DND-41 (cell line): ENCODE results near the gene SLC25A27.

Experiments used
- ATAC-seq: fragments of 200-7000 bp; cut with Tn5 transposase; 3 replicates; pipeline ENCODE4 v1.9.1; 2021; ENCODE audit warnings: low read depth; ENCODE audit not compliant: insufficient read depth
- DNase-seq: peaks from one replicate; pipeline ENCODE4 v3.0.0-alpha.2; 2020
- H2AFZ ChIP-seq: 2 replicates; pipeline ENCODE4 v1.6.0; 2012; ENCODE audit warnings: low read depth, low read length
- H3K27ac ChIP-seq: 2 replicates; pipeline ENCODE4 v1.5.1; 2012; ENCODE audit warnings: low read length, inconsistent platforms
- H3K27me3 ChIP-seq: fragments of 200-600 bp; sonication (generic); 2 replicates; pipeline ENCODE4 v1.6.0; 2012; ENCODE audit warnings: low read length, mild to moderate bottlenecking, inconsistent platforms; ENCODE audit not compliant: insufficient read depth, poor library complexity
- H3K36me3 ChIP-seq: 2 replicates; pipeline ENCODE4 v1.5.1; 2012; ENCODE audit warnings: low read length, inconsistent platforms; ENCODE audit not compliant: insufficient read depth
- H3K4me1 ChIP-seq: 2 replicates; pipeline ENCODE4 v1.5.1; 2012; ENCODE audit warnings: mild to moderate bottlenecking, low read length; ENCODE audit not compliant: insufficient read depth
- H3K4me2 ChIP-seq: 2 replicates; pipeline ENCODE4 v1.6.0; 2012; ENCODE audit warnings: mild to moderate bottlenecking, moderate library complexity, low read length, inconsistent platforms; ENCODE audit not compliant: insufficient read depth
- H3K4me3 ChIP-seq, 2 experiments: fragments of 200-600 bp in 1 of 2; shearing (Covaris generic) in 1 of 2; 2 replicates each; pipeline ENCODE4 v1.5.1; 2012 to 2016; ENCODE audit warnings: inconsistent platforms in 2 of 2, low read length in 2 of 2, mild to moderate bottlenecking in 2 of 2, low read depth in 1 of 2, moderate library complexity in 1 of 2
- H3K79me2 ChIP-seq: 2 replicates; pipeline ENCODE4 v1.6.0; 2012; ENCODE audit warnings: low read length, inconsistent platforms; ENCODE audit not compliant: insufficient read depth
- H3K9ac ChIP-seq: 2 replicates; pipeline ENCODE4 v1.6.0; 2012; ENCODE audit warnings: low read depth, mild to moderate bottlenecking, inconsistent platforms, low read length, moderate library complexity
- H3K9me3 ChIP-seq: 2 replicates; pipeline ENCODE4 v1.5.1; 2012; ENCODE audit warnings: low read length, moderate library complexity, mild to moderate bottlenecking, inconsistent platforms; ENCODE audit not compliant: insufficient read depth, severe bottlenecking
- H4K20me1 ChIP-seq: 2 replicates; pipeline ENCODE4 v1.6.0; 2012; ENCODE audit warnings: low read length; ENCODE audit not compliant: insufficient read depth
- EZH2 ChIP-seq: IDR thresholded peaks from 3 replicates; pipeline ENCODE4 v1.6.1; 2012; ENCODE audit warnings: borderline replicate concordance, low read depth, mild to moderate bottlenecking, moderate library complexity, low read length, inconsistent platforms; ENCODE audit not compliant: severe bottlenecking
- TF ChIP-seq, protein P1 (sequence below): IDR thresholded peaks from 2 replicates; pipeline ENCODE4 v1.5.1; 2012; ENCODE audit warnings: borderline replicate concordance, low read length, moderate library complexity, mild to moderate bottlenecking; ENCODE audit not compliant: poor library complexity, severe bottlenecking; ENCODE audit errors: extremely low read depth

SLC25A27 gene

GRCh38 chr6:46626976-46627375, 25.8 kb upstream of the SLC25A27 start:
- Histone ChIP-seq H3K4me3 (no peak overlapping the region), H3K9ac (no peak overlapping the region), H3K9me3 (no peaks in the 10 kb centered on the region), H2AFZ (no peak overlapping the region), H3K27ac (no peak overlapping the region), H3K27me3 (no peaks in the 10 kb centered on the region), H3K4me1 (no peaks in the 10 kb centered on the region), H3K4me2 (no peak overlapping the region), H3K36me3 (no peaks in the 10 kb centered on the region), H4K20me1 (no peaks in the 10 kb centered on the region), H3K79me2 (no peaks in the 10 kb centered on the region)
- ATAC-seq: no peak
- DNase-seq: no peak
- TF ChIP-seq, protein P1, sequence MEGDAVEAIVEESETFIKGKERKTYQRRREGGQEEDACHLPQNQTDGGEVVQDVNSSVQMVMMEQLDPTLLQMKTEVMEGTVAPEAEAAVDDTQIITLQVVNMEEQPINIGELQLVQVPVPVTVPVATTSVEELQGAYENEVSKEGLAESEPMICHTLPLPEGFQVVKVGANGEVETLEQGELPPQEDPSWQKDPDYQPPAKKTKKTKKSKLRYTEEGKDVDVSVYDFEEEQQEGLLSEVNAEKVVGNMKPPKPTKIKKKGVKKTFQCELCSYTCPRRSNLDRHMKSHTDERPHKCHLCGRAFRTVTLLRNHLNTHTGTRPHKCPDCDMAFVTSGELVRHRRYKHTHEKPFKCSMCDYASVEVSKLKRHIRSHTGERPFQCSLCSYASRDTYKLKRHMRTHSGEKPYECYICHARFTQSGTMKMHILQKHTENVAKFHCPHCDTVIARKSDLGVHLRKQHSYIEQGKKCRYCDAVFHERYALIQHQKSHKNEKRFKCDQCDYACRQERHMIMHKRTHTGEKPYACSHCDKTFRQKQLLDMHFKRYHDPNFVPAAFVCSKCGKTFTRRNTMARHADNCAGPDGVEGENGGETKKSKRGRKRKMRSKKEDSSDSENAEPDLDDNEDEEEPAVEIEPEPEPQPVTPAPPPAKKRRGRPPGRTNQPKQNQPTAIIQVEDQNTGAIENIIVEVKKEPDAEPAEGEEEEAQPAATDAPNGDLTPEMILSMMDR: no peak
- TF ChIP-seq EZH2: no peak

DNA sequence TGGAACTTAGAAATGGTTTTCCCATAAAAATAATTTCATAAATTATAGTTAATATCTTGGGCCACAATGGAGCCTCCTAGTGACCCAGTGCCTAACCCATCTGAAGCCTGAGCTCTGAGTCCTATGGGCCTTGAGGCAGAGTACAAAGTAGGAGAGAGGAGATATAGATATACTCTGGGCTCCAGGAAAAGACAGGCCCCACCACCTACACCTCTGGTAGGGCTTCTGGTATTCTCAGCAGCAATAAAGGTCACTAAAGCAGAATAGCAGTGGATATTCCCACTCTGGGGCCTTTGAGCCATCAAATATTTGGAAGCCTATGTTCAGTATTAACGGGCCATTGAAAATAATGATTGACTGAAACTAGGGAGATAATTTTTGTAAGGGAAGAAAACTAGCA, 24.3 kb upstream of the SLC25A27 start:
- ATAC-seq (no peak), DNase-seq (no peak)
- no peak overlapping the region for H3K27ac ChIP-seq
- TF ChIP-seq EZH2: no peak
- TF ChIP-seq, protein P1: no peak
- H3K9ac ChIP-seq: no peak overlapping the region
- no peaks in the 10 kb centered on the region for H3K79me2 ChIP-seq
- H3K4me2 ChIP-seq: no peak overlapping the region
- no peaks in the 10 kb centered on the region for H3K27me3 ChIP-seq
- no peaks in the 10 kb centered on the region for H3K36me3 ChIP-seq
- H3K9me3 ChIP-seq: no peaks in the 10 kb centered on the region
- no peaks in the 10 kb centered on the region for H3K4me1 ChIP-seq
- H2AFZ ChIP-seq: no peak overlapping the region
- H3K4me3 ChIP-seq: no peak overlapping the region
- no peaks in the 10 kb centered on the region for H4K20me1 ChIP-seq

DNA sequence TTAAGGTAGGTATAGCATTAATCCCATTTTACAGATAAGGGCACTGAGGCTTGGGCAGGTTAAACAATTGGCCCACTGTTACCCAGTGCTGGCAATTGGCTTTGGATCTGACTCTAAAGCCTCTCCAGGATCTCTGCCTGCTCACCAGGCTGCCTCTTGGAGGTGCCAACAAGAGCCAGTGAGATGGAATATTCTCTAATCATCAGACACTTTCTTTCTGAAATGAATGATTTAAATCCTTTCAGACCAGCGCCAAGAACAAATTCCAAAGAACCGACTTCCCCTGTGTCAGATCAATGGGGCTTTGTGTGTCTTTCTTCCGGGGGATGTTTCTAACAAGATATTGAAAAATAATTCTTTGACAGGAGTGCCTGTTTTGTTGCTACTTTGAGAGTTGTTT, 23.8 kb upstream of the SLC25A27 start:
- TF ChIP-seq EZH2: no peak
- Histone ChIP-seq H3K9ac (no peak overlapping the region), H3K79me2 (no peaks in the 10 kb centered on the region), H3K4me2 (no peak overlapping the region), H3K27me3 (no peaks in the 10 kb centered on the region), H4K20me1 (no peaks in the 10 kb centered on the region), H3K4me1 (no peaks in the 10 kb centered on the region), H3K4me3 (no peak overlapping the region), H3K9me3 (no peaks in the 10 kb centered on the region), H3K27ac (no peak overlapping the region), H3K36me3 (no peaks in the 10 kb centered on the region), H2AFZ (no peak overlapping the region)
- ATAC-seq: no peak
- DNase-seq: no peak

- no peaks in the 10 kb centered on the region for H3K9me3 ChIP-seq
- no peaks in the 10 kb centered on the region for H3K79me2 ChIP-seq
- no peak overlapping the region for H3K9ac ChIP-seq
- H3K27me3 ChIP-seq: no peaks in the 10 kb centered on the region
- no peak for DNase-seq
- H3K36me3 ChIP-seq: no peaks in the 10 kb centered on the region
- H3K4me2 ChIP-seq: no peak overlapping the region
- no peaks in the 10 kb centered on the region for H4K20me1 ChIP-seq
- TF ChIP-seq, protein P1: no peak
- TF ChIP-seq EZH2: no peak
- ATAC-seq: no peak
- H3K4me1 ChIP-seq: no peaks in the 10 kb centered on the region
- no peak overlapping the region for H3K27ac ChIP-seq
- H2AFZ ChIP-seq: no peak overlapping the region
- H3K4me3 ChIP-seq: no peak overlapping the region
Observed at GRCh38 chr6:46629691-46630090, 23.1 kb upstream of the SLC25A27 start.
